Measurements from ENCODE around the gene CDC16. TPM values are rescaled to one million over a fixed set of nuclear protein-coding genes. Genes with fewer than 3 reads are reported as not detected.
A peak's percentile ranks its signal among the peaks of the same experiment; 100 is the strongest.

CDC16 gene
- total RNA-seq, 1 donor from 2014 or later, result 34.5 TPM

DNA sequence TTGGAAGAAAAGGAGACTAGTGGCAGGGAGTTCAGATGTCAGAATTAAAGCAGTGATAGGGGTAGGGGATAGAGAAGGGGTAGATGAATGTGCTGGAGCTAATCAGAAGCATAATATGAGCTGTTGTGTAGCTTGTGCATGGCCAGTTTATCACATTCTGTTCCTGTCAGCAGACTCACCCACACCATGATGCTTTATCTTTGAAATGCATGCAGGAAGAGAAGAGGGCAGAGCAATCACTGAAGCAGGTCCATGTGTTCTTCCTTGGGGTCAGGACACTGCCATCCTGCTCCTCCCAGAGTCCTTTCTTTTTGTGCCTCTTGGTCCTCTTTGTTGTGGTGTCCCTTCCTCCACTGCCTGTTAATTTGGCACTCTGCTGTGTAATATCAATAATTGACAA is 85.4 kb downstream of the CDC16 start:
- Histone ChIP-seq H3K4me3 (no peak overlapping the region), H3K27me3 (ENCODE audit: low read depth) (no peaks in the 10 kb centered on the region), H3K9me3 (replicated peaks) (no peaks in the 10 kb centered on the region), H3K27ac (replicated peaks) (peak overlapping the region; percentile 60), H3K4me1 (peaks cover 54% of the 10 kb centered on the region), H3K36me3 (peaks cover 43% of the 10 kb centered on the region)
- intact Hi-C loops (cut with micrococcal nuclease), result no loop called here
- TF ChIP-seq CTCF (IDR thresholded peaks at IDR 0.05; ENCODE audit: borderline replicate concordance), result no peak
- no peak for DNase-seq

DNA sequence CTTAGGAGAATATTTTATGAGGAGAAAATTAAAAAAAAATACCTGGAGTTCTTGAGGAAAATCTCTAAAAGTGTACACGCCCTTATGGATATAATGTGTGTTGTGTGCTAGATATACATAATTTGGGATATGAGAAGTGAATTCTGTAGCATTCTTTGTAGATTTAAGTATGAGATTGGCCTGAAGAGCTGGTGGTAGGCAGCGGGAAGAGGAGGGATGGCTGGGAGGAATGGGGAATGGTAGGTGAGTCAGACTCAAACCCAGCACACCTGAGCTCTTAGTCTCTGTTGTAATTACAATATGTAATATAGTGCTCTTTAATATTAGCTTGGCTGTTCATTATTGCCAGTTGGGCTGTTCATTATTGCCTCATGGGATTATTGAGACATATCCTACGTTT is 86.6 kb downstream of the CDC16 start:
- no peaks in the 10 kb centered on the region for H3K9me3 ChIP-seq (replicated peaks)
- H3K4me3 ChIP-seq, result no peak overlapping the region
- no peaks in the 10 kb centered on the region for H3K27me3 ChIP-seq (ENCODE audit: low read depth)
- peaks cover 52% of the 10 kb centered on the region for H3K36me3 ChIP-seq
- DNase-seq, result no peak
- no peak overlapping the region for H3K27ac ChIP-seq (replicated peaks)
- peaks cover 51% of the 10 kb centered on the region for H3K4me1 ChIP-seq
- no peak for TF ChIP-seq CTCF (IDR thresholded peaks at IDR 0.05; ENCODE audit: borderline replicate concordance)
- intact Hi-C loops (cut with micrococcal nuclease), result no loop called here

Small RNA genes lying within 50 kb of the gene (microRNA-seq; reads per million reads assigned to microRNA genes)
- gene MIR4502 (not detected), gene MIR548AR (not detected)

Other genes starting within 250 kb of the CDC16 start
- gene RASA3, start 102.3 kb upstream of the CDC16 start, total RNA-seq, result 9.5 TPM
- not detected for gene CFAP97D2, start 55.6 kb upstream of the CDC16 start, total RNA-seq
- gene UPF3A, start 46.7 kb downstream of the CDC16 start, total RNA-seq, result 21.8 TPM
- gene CHAMP1, start 79.6 kb downstream of the CDC16 start, total RNA-seq, result 9.0 TPM

Data from left ventricle myocardium inferior (tissue), 1 donor.